RWPE2 (cell line): Measurements from ENCODE around the gene PDE9A.

Experiments used
- ATAC-seq: fragments of 200-7000 bp; cut with Tn5 transposase; 3 replicates; pipeline ENCODE4 v1.9.1; 2021; ENCODE audit warnings: low read depth
- DNase-seq: peaks from one replicate; pipeline ENCODE4 v3.0.0-alpha.2; 2020; ENCODE audit warnings: low spot score
- H3K27ac ChIP-seq: fragments of 450-650 bp; 2 replicates; pipeline ENCODE4 v1.5.1; 2017; ENCODE audit warnings: mild to moderate bottlenecking; ENCODE audit not compliant: poor library complexity, severe bottlenecking
- H3K27me3 ChIP-seq: fragments of 250-450 bp; sonication (Bioruptor Pico); 2 replicates; pipeline ENCODE4 v1.5.1; 2021; ENCODE audit warnings: mild to moderate bottlenecking, moderate library complexity; ENCODE audit not compliant: insufficient read depth, poor library complexity, severe bottlenecking
- H3K36me3 ChIP-seq: fragments of 250-450 bp; sonication (Bioruptor Pico); 2 replicates; pipeline ENCODE4 v1.5.1; 2020; ENCODE audit warnings: low read depth, mild to moderate bottlenecking, moderate library complexity
- H3K4me1 ChIP-seq: fragments of 250-450 bp; sonication (Bioruptor Pico); 2 replicates; pipeline ENCODE4 v1.5.1; 2021; ENCODE audit warnings: mild to moderate bottlenecking, moderate library complexity; ENCODE audit not compliant: insufficient read depth, poor library complexity, severe bottlenecking
- H3K4me3 ChIP-seq: fragments of 250-450 bp; sonication (Bioruptor Pico); 2 replicates; pipeline ENCODE4 v1.5.1; 2021; ENCODE audit warnings: mild to moderate bottlenecking, moderate library complexity; ENCODE audit not compliant: severe bottlenecking
- H3K9me3 ChIP-seq: fragments of 250-450 bp; sonication (Bioruptor Pico); 2 replicates; pipeline ENCODE4 v1.5.1; 2021; ENCODE audit warnings: mild to moderate bottlenecking, moderate library complexity; ENCODE audit not compliant: severe bottlenecking
- CTCF ChIP-seq: fragments of 450-650 bp; IDR thresholded peaks from one replicate; pipeline ENCODE4 v1.5.1; 2017; ENCODE audit warnings: mild to moderate bottlenecking, moderate library complexity; ENCODE audit not compliant: poor library complexity, severe bottlenecking

Gene PDE9A

GRCh38 chr21:42685036-42685435 is 31.6 kb downstream of the PDE9A start:
- DNase-seq = peak; percentile 45
- Histone ChIP-seq H3K4me3 (no peak overlapping the region), H3K36me3 (no peaks in the 10 kb centered on the region), H3K27me3 (no peaks in the 10 kb centered on the region), H3K4me1 (no peaks in the 10 kb centered on the region), H3K9me3 (no peaks in the 10 kb centered on the region), H3K27ac (no peak overlapping the region)
- no peak for ATAC-seq
- TF ChIP-seq CTCF = no peak

- DNase-seq (peak; percentile 45), ATAC-seq (no peak)
- Histone ChIP-seq H3K4me3 (no peak overlapping the region), H3K27me3 (no peaks in the 10 kb centered on the region), H3K27ac (no peak overlapping the region), H3K9me3 (no peaks in the 10 kb centered on the region), H3K36me3 (no peaks in the 10 kb centered on the region), H3K4me1 (no peaks in the 10 kb centered on the region)
- TF ChIP-seq CTCF = no peak
Measured at GRCh38 chr21:42685954-42686500, 32.6 kb downstream of the PDE9A start.

- no peaks in the 10 kb centered on the region for H3K27me3 ChIP-seq
- no peak overlapping the region for H3K27ac ChIP-seq
- TF ChIP-seq CTCF = no peak
- no peak overlapping the region for H3K4me3 ChIP-seq
- ATAC-seq (no peak), DNase-seq (no peak)
- H3K4me1 ChIP-seq = no peaks in the 10 kb centered on the region
- H3K36me3 ChIP-seq = no peaks in the 10 kb centered on the region
- H3K9me3 ChIP-seq = no peaks in the 10 kb centered on the region
Measured at GRCh38 chr21:42687796-42688195, 34.4 kb downstream of the PDE9A start.

- no peaks in the 10 kb centered on the region for H3K27me3 ChIP-seq
- no peak overlapping the region for H3K4me3 ChIP-seq
- no peak for DNase-seq
- no peak for TF ChIP-seq CTCF
- no peaks in the 10 kb centered on the region for H3K4me1 ChIP-seq
- no peaks in the 10 kb centered on the region for H3K36me3 ChIP-seq
- H3K27ac ChIP-seq = no peak overlapping the region
- H3K9me3 ChIP-seq = no peaks in the 10 kb centered on the region
- no peak for ATAC-seq
Measured at GRCh38 chr21:42688226-42688840, 34.9 kb downstream of the PDE9A start.

GRCh38 chr21:42688841-42689371 is 35.5 kb downstream of the PDE9A start:
- no peaks in the 10 kb centered on the region for H3K4me1 ChIP-seq
- H3K27ac ChIP-seq = no peak overlapping the region
- no peak for TF ChIP-seq CTCF
- H3K36me3 ChIP-seq = no peaks in the 10 kb centered on the region
- no peak overlapping the region for H3K4me3 ChIP-seq
- no peaks in the 10 kb centered on the region for H3K27me3 ChIP-seq
- DNase-seq (no peak), ATAC-seq (no peak)
- H3K9me3 ChIP-seq = no peaks in the 10 kb centered on the region
